ENCODE results near the gene RAD9A.

Gene RAD9A

GRCh38 chr11:67410984-67411784, 19.4 kb downstream of the RAD9A start:
- TF ChIP-seq CTCF (IDR thresholded peaks at IDR 0.05; ENCODE audit: control extremely low read depth, extremely low read depth, low read depth, missing control alignments): no peak
- ChIA-PET CTCF (interaction anchor here (1.0 to 1.5 kb wide), 3 partner anchors 9 to 28 kb away, joined by 3 to 8 read pairs (median 4); partner anchors contain the start of gene PPP1CA), POLR2A (no interaction called here)
- DNase-seq (ENCODE audit: extremely low spot score): no peak

- TF ChIP-seq CTCF (IDR thresholded peaks at IDR 0.05; ENCODE audit: control extremely low read depth, extremely low read depth, low read depth, missing control alignments): no peak
- ChIA-PET CTCF (interaction anchor here (0.9 to 3.6 kb wide), 6 partner anchors 8 to 94 kb away, joined by 3 to 33 read pairs (median 4); partner anchors contain the start of genes PITPNM1, PPP1CA and TBC1D10C), POLR2A (no interaction called here)
- no peak for DNase-seq (ENCODE audit: extremely low spot score)
Observed at GRCh38 chr11:67411785-67412152, 20.0 kb downstream of the RAD9A start.

GRCh38 chr11:67412495-67413179, 20.9 kb downstream of the RAD9A start:
- POLR2A ChIA-PET: no interaction called here
- CTCF ChIA-PET: interaction anchor here (0.9 to 3.6 kb wide), 4 partner anchors 10 to 93 kb away, joined by 3 to 33 read pairs (median 3); partner anchors contain the start of genes PITPNM1, PPP1CA and TBC1D10C
- no peak for TF ChIP-seq CTCF (IDR thresholded peaks at IDR 0.05; ENCODE audit: control extremely low read depth, extremely low read depth, low read depth, missing control alignments)
- DNase-seq (ENCODE audit: extremely low spot score): no peak

GRCh38 chr11:67413266-67413849, 21.6 kb downstream of the RAD9A start:
- no peak for TF ChIP-seq CTCF (IDR thresholded peaks at IDR 0.05; ENCODE audit: control extremely low read depth, extremely low read depth, low read depth, missing control alignments)
- no peak for DNase-seq (ENCODE audit: extremely low spot score)
- ChIA-PET CTCF (interaction anchor here (1.0 to 3.6 kb wide), 2 partner anchors 11 to 67 kb away, joined by 3 to 33 read pairs; partner anchors contain the start of genes PPP1CA and TBC1D10C), POLR2A (interaction anchor here (1.3 kb wide), 1 partner anchor 9 kb away, joined by 3 read pairs; the partner anchor contains the start of gene TBC1D10C)

- TF ChIP-seq CTCF (IDR thresholded peaks at IDR 0.05; ENCODE audit: control extremely low read depth, extremely low read depth, low read depth, missing control alignments): no peak
- ChIA-PET CTCF (interaction anchor here (3.6 to 5.7 kb wide), 2 partner anchors 13 kb away, joined by 33 to 50 read pairs; partner anchors contain the start of genes PPP1CA and TBC1D10C), POLR2A (no interaction called here)
- DNase-seq (ENCODE audit: extremely low spot score): no peak
Observed at GRCh38 chr11:67415501-67416304, 23.9 kb downstream of the RAD9A start, which contains the start of gene CARNS1. CARNS1 (plus strand) TSS chr11:67415678; CDS start chr11:67416200, 522 bp downstream.

Measured in GM10248 (cell line).